HFF-Myc (cell line): ENCODE measurements around the gene SMIM35.

Source experiments
- DNase-seq: peaks from one replicate; pipeline ENCODE4 v3.0.0-alpha.2; 2011; ENCODE audit warnings: low read depth; ENCODE audit errors: extremely low read depth
- H3K4me3 ChIP-seq: replicated peaks from 2 replicates; pipeline ENCODE4 v1.5.1; 2011; ENCODE audit warnings: low read depth, mild to moderate bottlenecking, control low read depth, low read length
- TF ChIP-seq, protein P1 (sequence below): IDR thresholded peaks from 2 replicates; pipeline ENCODE4 v1.5.1; 2012; ENCODE audit warnings: mild to moderate bottlenecking, low read depth, low read length, control low read depth; ENCODE audit errors: missing control alignments

The SMIM35 gene

DNA sequence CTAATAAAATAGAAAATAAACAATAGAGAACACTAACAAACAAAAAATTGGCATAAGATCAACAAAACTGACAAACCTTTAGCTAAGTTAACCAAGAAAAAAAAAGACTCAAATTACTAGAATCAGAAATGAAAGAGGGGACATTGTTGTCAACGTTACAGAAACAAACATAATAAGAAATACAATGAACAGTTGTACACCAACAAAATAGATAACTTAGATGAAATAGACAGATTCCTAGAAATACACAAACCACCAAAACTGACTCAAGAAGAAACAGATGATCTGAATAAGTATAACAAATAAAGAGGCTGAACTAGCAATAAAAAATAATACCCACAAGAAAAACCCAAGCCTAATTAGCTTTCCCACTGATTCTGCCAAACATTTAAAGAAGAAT, 44.6 kb downstream of the SMIM35 start:
- TF ChIP-seq, protein P1, sequence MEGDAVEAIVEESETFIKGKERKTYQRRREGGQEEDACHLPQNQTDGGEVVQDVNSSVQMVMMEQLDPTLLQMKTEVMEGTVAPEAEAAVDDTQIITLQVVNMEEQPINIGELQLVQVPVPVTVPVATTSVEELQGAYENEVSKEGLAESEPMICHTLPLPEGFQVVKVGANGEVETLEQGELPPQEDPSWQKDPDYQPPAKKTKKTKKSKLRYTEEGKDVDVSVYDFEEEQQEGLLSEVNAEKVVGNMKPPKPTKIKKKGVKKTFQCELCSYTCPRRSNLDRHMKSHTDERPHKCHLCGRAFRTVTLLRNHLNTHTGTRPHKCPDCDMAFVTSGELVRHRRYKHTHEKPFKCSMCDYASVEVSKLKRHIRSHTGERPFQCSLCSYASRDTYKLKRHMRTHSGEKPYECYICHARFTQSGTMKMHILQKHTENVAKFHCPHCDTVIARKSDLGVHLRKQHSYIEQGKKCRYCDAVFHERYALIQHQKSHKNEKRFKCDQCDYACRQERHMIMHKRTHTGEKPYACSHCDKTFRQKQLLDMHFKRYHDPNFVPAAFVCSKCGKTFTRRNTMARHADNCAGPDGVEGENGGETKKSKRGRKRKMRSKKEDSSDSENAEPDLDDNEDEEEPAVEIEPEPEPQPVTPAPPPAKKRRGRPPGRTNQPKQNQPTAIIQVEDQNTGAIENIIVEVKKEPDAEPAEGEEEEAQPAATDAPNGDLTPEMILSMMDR = no peak
- no peak for DNase-seq
- H3K4me3 ChIP-seq = no peak overlapping the region

DNA sequence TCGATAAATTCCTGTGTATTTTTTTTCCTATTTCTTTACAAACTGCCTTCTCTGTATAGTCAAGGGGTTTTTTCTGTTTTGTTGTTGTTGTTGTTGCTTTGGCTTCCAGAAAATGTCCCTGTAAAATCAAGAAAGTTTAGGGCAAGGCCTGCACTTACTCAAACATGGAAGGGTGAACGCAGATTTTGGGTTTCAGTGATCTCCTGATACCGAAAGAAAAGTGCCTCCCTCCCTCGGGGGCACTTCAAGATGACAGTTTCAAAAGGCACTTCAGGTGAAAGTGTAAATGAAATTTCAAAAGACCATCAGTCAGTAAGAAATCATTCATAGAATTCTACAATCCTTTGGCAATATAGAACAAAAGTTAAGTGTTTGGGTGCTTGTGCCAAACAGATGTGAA, 53.3 kb downstream of the SMIM35 start:
- H3K4me3 ChIP-seq = no peak overlapping the region
- TF ChIP-seq, protein P1 = no peak
- DNase-seq = no peak

- no peak overlapping the region for H3K4me3 ChIP-seq
- DNase-seq = no peak
- TF ChIP-seq, protein P1 = no peak
These were observed 58.1 kb downstream of the SMIM35 start for GRCh38 chr11:118028626-118029025.

DNA sequence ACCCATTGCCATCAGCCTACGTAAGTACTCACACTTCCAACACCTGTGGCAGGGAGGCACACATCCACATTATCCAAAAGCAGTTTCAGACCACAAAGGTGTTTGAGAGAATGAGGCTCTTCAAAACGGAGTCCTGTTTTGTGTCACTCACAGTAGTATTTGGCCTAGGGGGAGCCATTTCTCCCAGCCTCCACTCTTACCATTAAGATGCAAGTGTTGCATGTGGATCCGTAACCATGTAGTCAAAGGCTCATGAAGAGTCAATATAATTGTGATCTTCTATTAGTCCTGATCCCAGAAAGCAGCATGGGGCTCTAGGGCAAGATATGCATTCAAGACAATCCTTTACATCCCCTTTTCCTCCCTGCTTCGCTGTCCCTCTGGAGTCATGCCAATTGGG, 59.1 kb downstream of the SMIM35 start:
- no peak overlapping the region for H3K4me3 ChIP-seq
- TF ChIP-seq, protein P1 = no peak
- DNase-seq = no peak

DNA sequence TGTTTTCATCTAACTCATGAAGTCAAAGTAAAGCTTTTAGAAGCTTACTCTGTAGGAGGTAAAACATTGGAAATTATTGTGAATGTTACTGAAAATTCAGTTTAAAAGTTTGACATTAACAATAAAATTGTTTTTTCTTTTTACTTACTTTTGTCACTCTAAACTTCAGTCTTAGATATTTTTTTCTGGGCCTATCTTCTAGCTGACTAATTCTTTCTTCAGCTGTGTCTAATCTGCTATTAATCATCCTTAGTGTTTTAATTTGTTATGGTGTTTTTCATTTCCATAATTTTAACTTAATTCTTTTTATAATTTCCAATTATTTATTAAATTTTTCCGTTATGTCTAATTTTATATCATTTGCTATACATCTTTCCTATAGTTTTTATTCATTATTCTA, 65.6 kb downstream of the SMIM35 start:
- TF ChIP-seq, protein P1 = no peak
- no peak overlapping the region for H3K4me3 ChIP-seq
- no peak for DNase-seq

GRCh38 chr11:118018401-118018800, 68.4 kb downstream of the SMIM35 start:
- DNase-seq = no peak
- TF ChIP-seq, protein P1 = no peak
- H3K4me3 ChIP-seq = no peak overlapping the region

DNA sequence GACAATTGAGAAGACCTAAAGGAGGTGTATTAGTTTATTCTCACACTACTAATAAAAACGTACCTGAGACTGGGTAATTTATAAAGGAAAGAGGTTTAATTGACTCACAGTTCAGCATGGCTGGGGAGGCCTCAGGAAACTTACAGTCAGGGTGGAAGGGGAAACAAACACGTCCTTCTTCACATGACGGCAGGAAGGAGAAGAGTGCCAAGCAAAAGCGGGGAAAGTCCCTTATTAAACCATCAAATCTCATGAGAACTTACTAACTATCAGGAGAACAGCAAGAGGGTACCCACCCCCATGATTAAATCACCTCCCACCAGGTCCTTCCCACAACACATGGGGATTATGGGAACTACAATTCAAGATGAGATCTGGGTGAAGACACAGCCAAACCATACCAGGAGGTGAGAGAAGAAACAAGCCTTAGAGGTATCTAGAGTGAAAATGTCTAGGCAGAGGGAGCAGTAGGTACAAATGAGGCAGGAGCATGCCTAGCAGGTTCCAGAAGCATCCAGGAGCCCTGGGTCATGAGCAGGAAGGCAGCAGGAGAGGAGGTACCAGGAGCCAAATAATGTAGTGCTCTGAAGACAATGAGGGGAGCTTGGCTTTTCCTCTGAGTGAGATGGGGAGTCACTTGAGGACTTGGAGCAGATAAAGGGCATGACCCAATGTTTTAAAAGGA, 69.0 kb downstream of the SMIM35 start:
- DNase-seq = no peak
- no peak overlapping the region for H3K4me3 ChIP-seq
- TF ChIP-seq, protein P1 = no peak
